ENCODE data around the gene LHFPL2. TPM values are rescaled to one million over a fixed set of nuclear protein-coding genes. Genes with fewer than 3 reads are reported as not detected.

LHFPL2 gene
- total and polyA plus RNA-seq, 4 experiments from 2014 or later, result 0.25 to 2.7 (median 1.6) TPM

GRCh38 chr5:78574731-78575161 lies 73.8 kb downstream of the LHFPL2 start:
- H3K27ac Mint-ChIP-seq, result no peak overlapping the region
- CTCF ChIA-PET (ENCODE audit: partially characterized antibody), result no interaction called here
- no peaks in the 10 kb centered on the region for H3K36me3 ChIP-seq (ENCODE audit: insufficient read depth, low read length)
- H3K27me3 Mint-ChIP-seq, result no peaks in the 10 kb centered on the region
- no peaks in the 10 kb centered on the region for H3K4me1 Mint-ChIP-seq
- DNase-seq, result no peak
- POLR2A ChIA-PET (ENCODE audit: partially characterized antibody), result no interaction called here
- H3K9me3 Mint-ChIP-seq, result peaks cover 0 to 2% (median 0%) of the 10 kb centered on the region in 8 donors
- intact Hi-C loops (cut with micrococcal nuclease), result no loop called here
- no peak overlapping the region for H3K4me3 ChIP-seq (ENCODE audit: low read length in 2 of 2)
- no peak overlapping the region for H3K4me3 Mint-ChIP-seq
- H3K27ac ChIP-seq (ENCODE audit: low read depth, low read length), result no peak overlapping the region
- no peaks in the 10 kb centered on the region for H3K27me3 ChIP-seq (ENCODE audit: insufficient read depth, low read length)
- no peaks in the 10 kb centered on the region for H3K9me3 ChIP-seq (ENCODE audit: control insufficient read depth in 1 of 2, low read length in 2 of 2)
- no peaks in the 10 kb centered on the region for H3K36me3 Mint-ChIP-seq
- H3K4me1 ChIP-seq (ENCODE audit: insufficient read depth, low read length), result no peaks in the 10 kb centered on the region

GRCh38 chr5:78574131-78574673 lies 74.4 kb downstream of the LHFPL2 start:
- Mint-ChIP-seq H3K36me3 (no peaks in the 10 kb centered on the region), H3K4me3 (no peak overlapping the region), H3K4me1 (no peaks in the 10 kb centered on the region), H3K9me3 (peaks cover 0 to 2% (median 0%) of the 10 kb centered on the region in 8 donors), H3K27me3 (no peaks in the 10 kb centered on the region), H3K27ac (no peak overlapping the region)
- DNase-seq, result no peak
- POLR2A ChIA-PET (ENCODE audit: partially characterized antibody), result no interaction called here
- Histone ChIP-seq H3K4me3 (ENCODE audit: low read length in 2 of 2) (no peak overlapping the region), H3K27ac (ENCODE audit: low read depth, low read length) (no peak overlapping the region), H3K9me3 (ENCODE audit: control insufficient read depth in 1 of 2, low read length in 2 of 2) (no peaks in the 10 kb centered on the region), H3K36me3 (ENCODE audit: insufficient read depth, low read length) (no peaks in the 10 kb centered on the region), H3K27me3 (ENCODE audit: insufficient read depth, low read length) (no peaks in the 10 kb centered on the region), H3K4me1 (ENCODE audit: insufficient read depth, low read length) (no peaks in the 10 kb centered on the region)
- CTCF ChIA-PET (ENCODE audit: partially characterized antibody), result no interaction called here
- intact Hi-C loops (cut with micrococcal nuclease), result no loop called here

- no peak for DNase-seq
These were observed 75.3 kb downstream of the LHFPL2 start for GRCh38 chr5:78573318-78573717.

GRCh38 chr5:78570646-78571045 lies 77.9 kb downstream of the LHFPL2 start:
- Histone ChIP-seq H3K4me3 (ENCODE audit: low read length in 2 of 2) (no peak overlapping the region), H3K27me3 (ENCODE audit: insufficient read depth, low read length) (no peaks in the 10 kb centered on the region), H3K36me3 (ENCODE audit: insufficient read depth, low read length) (no peaks in the 10 kb centered on the region), H3K9me3 (ENCODE audit: control insufficient read depth in 1 of 2, low read length in 2 of 2) (no peaks in the 10 kb centered on the region), H3K4me1 (ENCODE audit: insufficient read depth, low read length) (no peaks in the 10 kb centered on the region), H3K27ac (ENCODE audit: low read depth, low read length) (no peak overlapping the region)
- H3K27ac Mint-ChIP-seq, result no peak overlapping the region
- no peak for DNase-seq
- H3K9me3 Mint-ChIP-seq, result peaks cover 0 to 1% (median 0%) of the 10 kb centered on the region in 8 donors
- H3K36me3 Mint-ChIP-seq, result no peaks in the 10 kb centered on the region
- peaks cover under 1 to 5% of the 10 kb centered on the region in 2 donors for H3K27me3 Mint-ChIP-seq
- ChIA-PET CTCF (ENCODE audit: partially characterized antibody) (no interaction called here), POLR2A (ENCODE audit: partially characterized antibody) (no interaction called here)
- intact Hi-C loops (cut with micrococcal nuclease), result no loop called here
- no peak overlapping the region for H3K4me3 Mint-ChIP-seq
- H3K4me1 Mint-ChIP-seq, result no peaks in the 10 kb centered on the region

More at GRCh38 chr5:78573318-78573717, 75.3 kb downstream of the LHFPL2 start:
- ChIA-PET POLR2A (ENCODE audit: partially characterized antibody) (no interaction called here), CTCF (ENCODE audit: partially characterized antibody) (no interaction called here)
- H3K9me3 Mint-ChIP-seq, result no peaks in the 10 kb centered on the region
- Histone ChIP-seq H3K27me3 (ENCODE audit: insufficient read depth, low read length) (no peaks in the 10 kb centered on the region), H3K9me3 (ENCODE audit: control insufficient read depth in 1 of 2, low read length in 2 of 2) (no peaks in the 10 kb centered on the region), H3K27ac (ENCODE audit: low read depth, low read length) (no peak overlapping the region), H3K4me1 (ENCODE audit: insufficient read depth, low read length) (no peaks in the 10 kb centered on the region), H3K4me3 (ENCODE audit: low read length in 2 of 2) (no peak overlapping the region), H3K36me3 (ENCODE audit: insufficient read depth, low read length) (no peaks in the 10 kb centered on the region)
- intact Hi-C loops (cut with micrococcal nuclease), result no loop called here
- H3K36me3 Mint-ChIP-seq, result no peaks in the 10 kb centered on the region
- peaks cover 0 to 3% of the 10 kb centered on the region in 2 donors for H3K27me3 Mint-ChIP-seq
- no peaks in the 10 kb centered on the region for H3K4me1 Mint-ChIP-seq
- no peak overlapping the region for H3K4me3 Mint-ChIP-seq
- no peak overlapping the region for H3K27ac Mint-ChIP-seq

- H3K36me3 Mint-ChIP-seq, result no peaks in the 10 kb centered on the region
- no peak for DNase-seq
- H3K36me3 ChIP-seq (ENCODE audit: insufficient read depth, low read length), result no peaks in the 10 kb centered on the region
- H3K4me1 ChIP-seq (ENCODE audit: insufficient read depth, low read length), result no peaks in the 10 kb centered on the region
- H3K4me3 Mint-ChIP-seq, result no peak overlapping the region
- intact Hi-C loops (cut with micrococcal nuclease), result no loop called here
- H3K9me3 Mint-ChIP-seq, result peaks cover 0 to 4% (median 0%) of the 10 kb centered on the region in 8 donors
- no peaks in the 10 kb centered on the region for H3K9me3 ChIP-seq (ENCODE audit: control insufficient read depth in 1 of 2, low read length in 2 of 2)
- no peaks in the 10 kb centered on the region for H3K27me3 ChIP-seq (ENCODE audit: insufficient read depth, low read length)
- ChIA-PET POLR2A (ENCODE audit: partially characterized antibody) (no interaction called here), CTCF (ENCODE audit: partially characterized antibody) (no interaction called here)
- H3K27ac ChIP-seq (ENCODE audit: low read depth, low read length), result no peak overlapping the region
- H3K4me3 ChIP-seq (ENCODE audit: low read length in 2 of 2), result no peak overlapping the region
- H3K27me3 Mint-ChIP-seq, result peaks cover 2 to 5% of the 10 kb centered on the region in 2 donors
- no peak overlapping the region for H3K27ac Mint-ChIP-seq
- no peaks in the 10 kb centered on the region for H3K4me1 Mint-ChIP-seq
These were observed 79.1 kb downstream of the LHFPL2 start for GRCh38 chr5:78569441-78569840.

- H3K9me3 Mint-ChIP-seq, result peaks cover 0 to 4% (median 0%) of the 10 kb centered on the region in 8 donors
- POLR2A ChIA-PET (ENCODE audit: partially characterized antibody), result no interaction called here
- no peaks in the 10 kb centered on the region for H3K4me1 Mint-ChIP-seq
- Histone ChIP-seq H3K4me3 (ENCODE audit: low read length in 2 of 2) (no peak overlapping the region), H3K4me1 (ENCODE audit: insufficient read depth, low read length) (no peaks in the 10 kb centered on the region), H3K27ac (ENCODE audit: low read depth, low read length) (no peak overlapping the region), H3K9me3 (ENCODE audit: control insufficient read depth in 1 of 2, low read length in 2 of 2) (no peaks in the 10 kb centered on the region), H3K36me3 (ENCODE audit: insufficient read depth, low read length) (no peaks in the 10 kb centered on the region), H3K27me3 (ENCODE audit: insufficient read depth, low read length) (no peaks in the 10 kb centered on the region)
- DNase-seq, result no peak
- H3K27me3 Mint-ChIP-seq, result peaks cover 2 to 7% of the 10 kb centered on the region in 2 donors
- intact Hi-C loops (cut with micrococcal nuclease), result no loop called here
- CTCF ChIA-PET (ENCODE audit: partially characterized antibody), result no interaction called here
- H3K27ac Mint-ChIP-seq, result no peak overlapping the region
- H3K4me3 Mint-ChIP-seq, result no peak overlapping the region
- no peaks in the 10 kb centered on the region for H3K36me3 Mint-ChIP-seq
These were observed 79.9 kb downstream of the LHFPL2 start for GRCh38 chr5:78568676-78569075.

GRCh38 chr5:78568212-78568611 lies 80.4 kb downstream of the LHFPL2 start:
- Mint-ChIP-seq H3K4me3 (no peak overlapping the region), H3K27ac (no peak overlapping the region), H3K4me1 (no peaks in the 10 kb centered on the region), H3K36me3 (no peaks in the 10 kb centered on the region), H3K9me3 (peaks cover 0 to 4% (median 0%) of the 10 kb centered on the region in 8 donors), H3K27me3 (peaks cover 2 to 8% of the 10 kb centered on the region in 2 donors)
- Histone ChIP-seq H3K9me3 (ENCODE audit: control insufficient read depth in 1 of 2, low read length in 2 of 2) (no peaks in the 10 kb centered on the region), H3K27me3 (ENCODE audit: insufficient read depth, low read length) (no peaks in the 10 kb centered on the region), H3K27ac (ENCODE audit: low read depth, low read length) (no peak overlapping the region), H3K4me3 (ENCODE audit: low read length in 2 of 2) (no peak overlapping the region), H3K36me3 (ENCODE audit: insufficient read depth, low read length) (no peaks in the 10 kb centered on the region), H3K4me1 (ENCODE audit: insufficient read depth, low read length) (no peaks in the 10 kb centered on the region)
- CTCF ChIA-PET (ENCODE audit: partially characterized antibody), result no interaction called here
- DNase-seq, result no peak
- intact Hi-C loops (cut with micrococcal nuclease), result no loop called here
- POLR2A ChIA-PET (ENCODE audit: partially characterized antibody), result no interaction called here

- Mint-ChIP-seq H3K36me3 (no peaks in the 10 kb centered on the region), H3K4me1 (no peaks in the 10 kb centered on the region), H3K27me3 (peaks cover 4 to 12% of the 10 kb centered on the region in 2 donors), H3K9me3 (peaks cover 0 to 4% (median 0%) of the 10 kb centered on the region in 8 donors), H3K4me3 (no peak overlapping the region), H3K27ac (no peak overlapping the region)
- Histone ChIP-seq H3K4me1 (ENCODE audit: insufficient read depth, low read length) (no peaks in the 10 kb centered on the region), H3K9me3 (ENCODE audit: control insufficient read depth in 1 of 2, low read length in 2 of 2) (no peaks in the 10 kb centered on the region), H3K36me3 (ENCODE audit: insufficient read depth, low read length) (no peaks in the 10 kb centered on the region), H3K27me3 (ENCODE audit: insufficient read depth, low read length) (no peaks in the 10 kb centered on the region), H3K4me3 (ENCODE audit: low read length in 2 of 2) (no peak overlapping the region), H3K27ac (ENCODE audit: low read depth, low read length) (no peak overlapping the region)
- no peak for DNase-seq
- intact Hi-C loops (cut with micrococcal nuclease), result no loop called here
- ChIA-PET POLR2A (ENCODE audit: partially characterized antibody) (no interaction called here), CTCF (ENCODE audit: partially characterized antibody) (no interaction called here)
These were observed 81.0 kb downstream of the LHFPL2 start for GRCh38 chr5:78567617-78568016.

All from CD4-positive, alpha-beta memory T cell (primary cell).